22Rv1 (cell line): ENCODE data around the gene ELAVL1.

ENCODE experiments used
- ZFX ChIP-seq: fragments of 450-650 bp; IDR thresholded peaks from 2 replicates; pipeline ENCODE4 v1.6.1; 2017; ENCODE audit warnings: antibody characterized with exemption, borderline replicate concordance
- TF ChIP-seq, protein P1 (sequence below): fragments of 450-650 bp; IDR thresholded peaks from 2 replicates; pipeline ENCODE4 v1.5.1; 2017; ENCODE audit warnings: mild to moderate bottlenecking

DNA sequence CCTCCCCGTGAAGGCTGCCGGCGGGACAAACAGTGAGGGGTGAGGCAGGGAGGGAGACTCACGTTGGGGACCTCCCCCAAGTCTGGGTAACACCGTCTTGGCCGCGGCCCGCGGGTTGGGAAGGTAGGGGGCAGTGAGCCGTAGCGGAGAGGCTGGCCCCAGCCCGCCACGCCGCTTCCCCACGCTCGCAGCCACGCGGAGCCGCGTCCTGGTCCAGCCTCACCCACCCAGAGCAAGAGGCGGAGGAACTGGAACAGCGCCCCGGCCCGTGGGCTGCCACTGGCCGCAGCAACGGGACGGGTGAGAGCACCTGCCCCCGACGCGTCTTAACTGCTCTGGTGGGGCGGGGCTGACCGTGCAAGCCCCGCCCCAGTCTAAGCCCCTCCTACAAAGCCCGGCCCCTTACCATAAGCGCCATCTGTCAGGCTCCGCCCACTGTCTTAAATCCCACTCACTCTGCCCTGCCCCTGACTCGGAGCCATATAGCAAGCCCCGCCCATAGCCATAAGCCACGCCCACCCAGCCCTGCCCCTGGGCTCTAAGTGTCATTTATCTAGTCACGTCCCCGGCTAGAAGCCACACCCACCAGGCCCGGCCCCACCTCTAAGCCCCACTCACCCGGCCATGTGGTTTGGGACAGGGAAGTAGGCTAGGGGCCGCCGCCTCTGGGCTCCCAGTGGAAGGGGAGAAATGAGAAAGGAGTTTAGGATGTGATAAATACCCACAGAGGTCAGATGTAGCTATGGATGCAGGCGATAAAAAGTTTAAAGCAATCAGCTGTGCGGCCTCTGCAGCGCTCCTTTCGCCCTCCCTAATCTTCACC lies 45.0 kb upstream of the ELAVL1 start:
- TF ChIP-seq, protein P1, sequence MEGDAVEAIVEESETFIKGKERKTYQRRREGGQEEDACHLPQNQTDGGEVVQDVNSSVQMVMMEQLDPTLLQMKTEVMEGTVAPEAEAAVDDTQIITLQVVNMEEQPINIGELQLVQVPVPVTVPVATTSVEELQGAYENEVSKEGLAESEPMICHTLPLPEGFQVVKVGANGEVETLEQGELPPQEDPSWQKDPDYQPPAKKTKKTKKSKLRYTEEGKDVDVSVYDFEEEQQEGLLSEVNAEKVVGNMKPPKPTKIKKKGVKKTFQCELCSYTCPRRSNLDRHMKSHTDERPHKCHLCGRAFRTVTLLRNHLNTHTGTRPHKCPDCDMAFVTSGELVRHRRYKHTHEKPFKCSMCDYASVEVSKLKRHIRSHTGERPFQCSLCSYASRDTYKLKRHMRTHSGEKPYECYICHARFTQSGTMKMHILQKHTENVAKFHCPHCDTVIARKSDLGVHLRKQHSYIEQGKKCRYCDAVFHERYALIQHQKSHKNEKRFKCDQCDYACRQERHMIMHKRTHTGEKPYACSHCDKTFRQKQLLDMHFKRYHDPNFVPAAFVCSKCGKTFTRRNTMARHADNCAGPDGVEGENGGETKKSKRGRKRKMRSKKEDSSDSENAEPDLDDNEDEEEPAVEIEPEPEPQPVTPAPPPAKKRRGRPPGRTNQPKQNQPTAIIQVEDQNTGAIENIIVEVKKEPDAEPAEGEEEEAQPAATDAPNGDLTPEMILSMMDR, result no peak; the same call in 1 of the 2 replicates
- no peak for TF ChIP-seq ZFX
